Stimulated activated CD4-positive, alpha-beta T cell treated with anti-CD3 and anti-CD28 coated beads, Interleukin-12 subunit alpha, Interleukin-12 subunit beta, amount 100 ng/mL, for 4 hours (primary cell): ENCODE results near the gene CCDC81.

ENCODE experiments used
- DNase-seq: peaks from one replicate; pipeline ENCODE4 v3.0.0-alpha.2; 2020

CCDC81 gene

DNA sequence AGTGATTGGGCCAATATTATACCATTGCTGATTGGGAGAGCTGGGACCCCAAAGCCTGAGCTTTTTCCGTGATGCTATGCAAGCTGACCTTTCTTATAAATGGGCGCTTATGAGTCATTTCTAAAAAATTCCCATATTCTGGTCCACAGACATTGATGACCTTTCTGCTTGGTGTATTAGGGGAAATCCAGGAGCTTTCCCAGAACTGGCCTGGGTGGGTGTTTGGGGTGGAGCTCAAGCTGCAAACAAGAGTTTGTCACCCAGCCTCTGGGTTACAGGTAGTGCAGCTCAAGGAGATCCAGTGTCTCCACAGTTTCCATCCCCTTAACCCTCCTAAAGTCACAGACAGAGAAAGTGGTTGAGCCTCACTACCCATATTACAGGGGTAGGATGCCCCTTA, 67.7 kb downstream of the CCDC81 start:
- no peak for DNase-seq

DNA sequence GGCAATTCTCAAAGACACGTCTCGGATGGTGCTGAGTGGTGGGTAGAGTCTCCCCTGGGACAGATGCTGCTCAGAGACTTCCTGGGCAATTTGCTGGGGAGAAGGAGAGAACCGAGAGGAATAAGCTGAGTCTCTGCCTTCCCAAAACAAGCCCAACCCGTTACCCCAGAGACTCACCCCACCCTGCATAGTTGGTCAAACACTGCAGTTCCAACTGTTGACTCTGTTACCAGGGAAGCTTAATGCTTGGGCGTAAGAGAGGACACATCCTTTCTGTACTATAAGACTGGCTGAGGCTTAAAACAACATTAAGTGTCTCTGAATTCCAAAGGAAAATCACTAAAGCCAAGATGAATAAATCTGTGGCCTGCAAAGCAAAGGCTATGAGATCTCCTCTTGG, 68.1 kb downstream of the CCDC81 start:
- DNase-seq, result no peak

DNA sequence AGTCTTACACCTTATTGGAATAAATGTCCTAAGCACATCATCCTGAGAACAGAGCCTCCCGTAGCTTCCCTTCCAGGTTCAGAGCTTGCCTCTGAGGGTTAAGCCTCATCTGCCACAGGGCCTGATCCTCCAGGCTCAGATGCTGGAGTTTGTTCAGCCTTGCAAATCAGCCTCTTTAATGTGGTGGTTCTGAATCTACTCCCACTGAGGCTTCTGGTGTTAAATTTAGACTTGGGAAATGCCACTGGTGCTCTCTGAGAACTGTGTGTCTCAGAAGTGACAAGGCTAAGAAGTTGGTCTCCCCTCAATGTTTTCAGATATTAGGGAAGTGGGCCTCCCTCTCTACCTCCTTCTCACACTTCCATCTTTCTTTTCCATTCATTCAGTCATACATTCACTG, 68.7 kb downstream of the CCDC81 start:
- DNase-seq, result no peak

DNA sequence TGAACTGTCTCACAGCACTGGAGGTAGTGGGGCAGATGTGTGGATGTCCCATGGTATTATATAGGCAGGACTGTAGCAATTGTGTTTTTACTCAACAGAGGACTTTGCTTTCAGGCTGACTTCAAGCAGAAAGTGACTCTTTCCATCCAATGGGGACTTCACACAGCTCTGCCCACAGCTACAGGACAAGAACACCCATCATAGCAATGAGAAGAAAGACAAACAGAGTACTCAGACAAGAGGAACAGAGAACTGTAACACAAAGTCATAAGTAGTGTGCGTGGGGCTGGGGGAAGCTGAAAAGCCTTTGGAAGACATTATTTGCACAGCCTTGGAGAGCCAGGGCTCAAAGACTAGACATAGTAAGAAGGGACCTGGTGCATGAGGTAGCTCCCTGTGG, 70.3 kb downstream of the CCDC81 start:
- DNase-seq, result no peak

DNA sequence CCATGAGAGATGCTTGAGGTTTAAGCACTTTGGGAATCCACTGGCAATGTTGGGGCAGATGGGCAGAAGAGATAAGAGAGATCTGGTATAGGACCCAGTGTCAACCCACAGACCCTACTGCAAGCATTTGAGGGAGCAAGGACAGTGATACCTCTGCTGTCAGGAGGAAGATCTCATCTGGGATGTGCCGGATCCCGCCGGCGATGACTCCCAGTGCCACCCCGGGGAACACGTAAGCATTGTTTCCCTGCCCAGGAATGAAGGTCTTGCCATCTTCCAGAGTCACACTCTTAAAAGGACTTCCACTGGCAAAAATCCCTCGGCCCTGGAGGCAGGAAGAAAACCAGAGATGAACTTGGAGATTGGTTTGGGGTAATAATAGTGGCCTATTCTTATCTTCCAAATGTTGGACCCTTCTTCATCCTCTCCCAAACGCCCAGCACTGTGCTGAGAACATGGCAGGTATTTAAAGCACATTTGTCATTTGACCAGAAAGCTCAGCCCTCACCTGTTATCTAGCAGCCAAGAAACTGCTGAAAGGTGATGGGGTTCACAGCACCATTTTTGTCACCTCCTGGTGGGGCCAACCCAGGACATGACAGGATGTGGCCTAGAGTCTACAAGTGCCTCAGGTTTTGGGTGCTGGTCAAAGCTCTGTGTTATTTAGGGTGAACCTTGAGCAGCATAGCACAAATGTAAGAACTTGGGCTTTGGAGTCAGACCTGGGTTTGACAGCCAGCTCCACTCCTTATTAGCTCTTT, 71.7 kb downstream of the CCDC81 start:
- no peak for DNase-seq

DNA sequence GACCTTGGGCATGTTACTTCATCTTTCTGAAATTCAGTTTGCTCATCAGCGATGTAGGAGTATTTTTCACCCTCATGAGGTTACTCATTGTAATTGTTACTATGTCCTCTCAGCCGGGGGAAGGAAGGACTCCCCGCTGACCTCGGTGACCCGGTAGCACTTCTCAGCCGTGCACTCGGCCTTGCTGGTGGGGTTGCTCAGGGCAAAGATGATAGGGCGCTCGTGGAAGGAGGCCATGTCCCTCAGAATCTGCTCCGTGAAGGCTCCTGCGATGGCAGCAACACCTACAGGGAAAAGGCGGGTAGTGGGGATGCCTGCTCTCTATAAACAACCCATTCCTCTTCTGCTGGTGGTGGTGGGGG, 72.2 kb downstream of the CCDC81 start:
- DNase-seq, result no peak

DNA sequence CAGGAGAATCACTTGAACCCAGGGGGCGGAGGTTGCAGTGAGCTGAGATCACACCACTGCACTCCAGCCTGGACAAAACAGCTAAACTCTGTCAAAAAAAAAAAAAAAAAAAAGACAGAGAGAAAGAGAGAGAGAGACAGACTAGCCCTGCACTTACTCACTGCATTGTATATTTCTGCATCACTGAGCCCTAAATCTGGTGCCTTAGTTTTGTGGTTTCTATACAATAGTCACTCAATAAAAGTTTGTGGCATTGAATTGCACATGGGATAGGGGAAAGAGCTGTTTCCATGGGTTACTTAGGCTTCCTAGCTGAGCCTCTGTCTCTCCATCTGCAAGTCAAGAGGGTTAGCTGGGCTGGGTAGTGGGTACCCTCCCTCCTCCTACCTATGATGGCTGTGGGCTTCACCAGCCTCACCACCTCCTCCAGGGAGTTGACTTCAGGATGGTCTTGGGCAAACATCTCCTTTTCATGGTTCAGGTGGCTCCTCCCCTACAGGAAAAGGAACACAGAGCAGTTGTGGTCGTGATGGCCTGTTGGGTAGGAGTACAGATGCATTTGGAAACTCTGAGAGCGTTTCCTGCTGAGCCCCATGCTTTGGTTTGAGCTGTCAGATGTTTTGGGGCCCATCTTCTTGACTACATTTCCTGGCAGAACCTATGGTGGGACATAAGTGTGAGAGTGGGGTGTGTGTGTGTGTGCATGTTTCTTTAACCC, 73.2 kb downstream of the CCDC81 start:
- no peak for DNase-seq

DNA sequence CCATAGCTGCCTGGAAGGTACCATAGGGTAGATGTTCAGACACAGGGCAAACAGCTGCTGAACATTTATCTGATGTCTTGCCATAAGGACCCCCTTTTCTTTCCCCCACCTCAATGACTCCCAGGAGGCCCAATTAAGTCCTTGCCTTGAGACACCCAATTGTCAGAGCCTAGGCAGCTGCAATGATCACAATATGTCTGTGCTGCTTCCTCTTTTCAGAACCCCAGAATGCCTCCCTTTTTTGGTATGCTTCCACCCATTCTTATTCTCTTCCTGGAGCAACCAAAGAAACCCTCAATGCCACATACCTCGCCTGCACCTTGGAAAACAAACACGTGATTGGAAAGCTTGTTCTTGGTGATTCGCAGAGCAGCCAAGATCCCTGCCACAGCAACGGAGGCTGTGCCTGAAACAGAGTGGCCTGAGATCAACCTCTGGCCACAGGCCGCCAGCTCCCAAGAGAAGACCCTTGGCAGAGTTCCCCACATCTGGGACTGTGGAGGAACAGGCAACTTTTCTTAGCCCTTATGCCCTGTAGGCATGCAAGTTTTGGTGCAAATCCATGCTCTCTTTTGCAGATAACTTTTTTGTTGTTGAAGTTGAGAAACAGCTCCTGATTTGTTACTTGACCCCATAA, 75.4 kb downstream of the CCDC81 start:
- DNase-seq, result no peak

DNA sequence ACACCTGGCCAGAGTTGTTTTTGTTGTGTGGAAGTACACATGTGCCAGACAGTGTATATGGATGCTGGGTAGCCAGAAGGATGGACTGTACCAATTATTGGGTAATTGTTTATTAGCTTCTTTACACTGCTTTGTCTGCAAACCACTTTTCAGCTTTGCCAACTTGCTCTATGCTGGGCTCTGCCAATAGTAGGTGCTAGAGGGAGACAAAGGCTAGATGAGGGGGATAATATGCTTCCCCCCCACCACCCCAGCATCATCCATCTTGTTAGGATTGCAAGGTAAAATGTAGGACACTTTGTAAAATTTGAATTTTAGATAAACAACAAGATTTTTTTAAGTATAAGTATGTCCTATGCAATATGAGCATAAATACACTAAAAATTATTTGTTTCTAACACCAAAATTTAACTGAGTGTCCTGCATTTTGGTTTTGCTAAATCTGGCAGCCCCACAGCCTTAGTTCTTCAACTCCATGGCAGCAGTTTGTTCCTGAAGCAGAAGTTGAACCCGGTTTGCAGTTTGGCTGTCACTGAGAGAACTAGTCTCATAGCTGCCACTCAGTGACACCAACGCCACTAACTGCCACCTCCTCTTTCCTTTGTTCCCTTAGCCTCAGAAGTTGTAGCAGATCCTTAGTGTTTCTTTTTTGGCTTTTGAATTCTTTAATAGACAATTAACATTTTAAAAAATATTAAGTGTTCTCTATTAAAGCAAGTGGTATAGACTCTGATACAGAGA, 78.8 kb downstream of the CCDC81 start:
- no peak for DNase-seq

DNA sequence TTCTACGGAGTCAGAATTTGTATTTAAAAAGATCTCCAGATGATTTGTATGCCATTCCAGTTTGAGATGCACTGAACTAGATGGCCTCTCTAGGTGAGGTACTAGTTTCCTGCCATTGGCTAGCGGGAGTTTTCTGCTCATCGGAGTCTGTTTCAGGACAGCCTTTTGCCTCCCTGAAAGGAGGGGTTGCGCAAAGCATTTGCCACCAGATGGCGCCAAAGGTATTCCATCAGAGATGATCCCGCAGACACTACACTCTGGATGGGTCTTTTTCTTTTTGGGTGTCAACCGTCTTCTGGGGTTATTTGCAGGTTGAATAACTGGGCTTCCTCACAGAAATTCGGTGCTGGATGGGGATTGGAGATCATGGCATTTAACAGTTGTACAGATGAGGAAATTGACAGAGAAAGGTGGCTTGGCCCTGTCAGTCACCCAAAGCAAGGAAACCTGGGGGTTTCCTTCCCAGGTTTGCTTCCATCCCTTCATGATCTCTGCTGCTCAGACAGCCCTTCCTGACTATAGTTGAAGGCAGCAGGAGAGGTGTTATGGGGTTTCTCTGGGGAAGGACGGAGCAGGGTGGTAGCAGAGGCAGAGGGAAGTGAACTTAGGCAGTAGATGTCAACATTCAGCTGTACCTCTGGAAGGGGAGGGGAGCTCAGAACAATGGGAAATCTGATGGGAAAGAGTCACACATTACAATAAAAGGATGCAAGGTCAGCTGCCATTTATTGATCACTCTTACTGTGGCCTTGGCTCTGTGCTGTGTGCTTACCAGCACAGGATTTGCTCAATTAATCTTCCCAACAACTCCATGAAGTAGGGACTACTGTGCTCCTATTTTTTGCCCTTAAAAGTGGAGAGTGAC, 81.6 kb downstream of the CCDC81 start:
- peak; percentile 80 for DNase-seq

DNA sequence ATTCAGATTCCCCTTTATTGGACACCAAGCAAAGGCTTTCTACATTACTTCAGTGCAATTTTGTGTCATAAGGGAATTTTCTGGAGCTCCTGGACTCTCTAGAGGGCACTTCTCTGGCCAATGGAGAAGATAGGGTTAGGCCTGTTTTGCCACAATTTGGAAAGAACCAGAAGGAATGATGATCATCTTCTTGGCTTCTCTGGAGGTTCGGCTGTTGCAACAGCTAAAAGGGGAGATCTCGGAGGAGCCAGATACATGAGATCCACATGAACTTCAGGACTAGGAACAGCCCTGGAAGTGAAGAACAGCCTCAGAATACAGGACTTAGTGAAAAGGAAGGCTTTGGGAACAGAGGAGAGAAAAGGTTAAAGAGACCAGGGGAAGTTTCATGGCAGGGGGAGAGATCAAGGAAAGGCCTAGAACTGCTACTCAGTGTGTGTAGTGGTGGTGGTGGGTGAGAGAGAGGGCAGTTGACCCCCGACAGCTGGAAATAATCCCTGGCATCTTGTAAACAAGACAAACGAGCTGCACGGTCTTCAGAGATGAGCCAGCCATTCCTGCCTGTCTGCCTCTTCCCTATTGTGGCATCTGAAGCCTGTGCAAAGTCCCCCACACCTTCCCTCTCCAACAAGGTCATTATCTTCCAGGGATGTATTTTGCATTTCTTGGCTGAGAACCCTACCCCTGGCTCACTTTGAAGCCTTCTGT, 83.8 kb downstream of the CCDC81 start:
- no peak for DNase-seq

DNA sequence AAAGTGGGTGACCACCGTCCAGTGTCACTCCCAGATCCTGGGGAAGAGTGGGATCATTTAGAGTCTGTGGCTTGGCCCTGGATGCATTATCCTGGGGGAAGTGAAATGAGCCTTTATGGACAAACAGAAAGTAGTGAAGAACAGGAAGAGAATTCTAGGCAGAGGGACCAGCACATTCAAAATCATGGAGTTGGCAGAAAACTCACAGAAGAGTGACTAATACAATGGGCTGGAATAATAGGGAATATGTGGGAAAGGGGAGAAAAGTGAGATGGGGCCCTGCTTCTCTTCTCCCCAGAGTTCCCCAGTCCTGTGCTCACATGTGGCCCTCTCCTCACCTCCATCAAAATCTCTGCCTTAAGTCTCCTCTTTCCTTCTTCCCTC, 84.3 kb downstream of the CCDC81 start:
- DNase-seq, result no peak

DNA sequence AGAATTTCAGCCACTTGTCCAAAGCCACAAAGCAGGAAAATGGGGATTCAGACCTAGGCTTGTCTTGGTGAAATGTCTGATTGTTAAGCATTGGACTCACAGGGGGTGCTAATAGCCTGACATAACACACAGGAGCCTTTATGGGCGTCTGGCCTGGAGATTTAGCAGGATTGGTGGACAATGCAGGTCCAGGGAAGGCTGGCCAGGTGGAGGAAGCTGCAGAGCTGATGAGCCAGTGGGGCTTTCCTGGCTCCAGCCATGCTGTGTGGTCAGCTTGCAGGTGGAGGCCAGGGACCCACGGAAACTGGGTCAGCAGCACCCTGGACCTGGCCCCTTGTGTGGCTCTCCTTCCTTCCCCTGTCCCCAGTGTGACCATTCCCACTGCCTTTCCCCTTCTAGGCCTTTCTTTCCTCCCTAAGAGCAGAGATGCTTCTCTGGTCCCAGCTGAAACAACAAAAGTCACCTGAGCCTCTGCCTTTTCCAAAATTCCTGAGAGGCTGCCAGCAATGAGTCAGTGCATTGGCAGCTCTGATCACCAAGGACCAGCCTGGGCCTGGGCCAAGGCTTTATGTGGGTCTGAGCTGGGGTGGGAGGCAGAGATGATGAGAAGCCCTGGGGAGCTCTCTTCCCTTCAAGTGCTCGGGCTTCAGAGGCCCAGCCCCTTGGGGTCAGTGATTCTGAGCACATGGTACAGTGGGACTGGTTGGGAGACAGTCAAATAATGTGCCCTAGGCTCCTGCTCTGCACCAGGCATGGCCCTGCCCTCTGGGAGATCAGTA, 85.2 kb downstream of the CCDC81 start:
- no peak for DNase-seq

DNA sequence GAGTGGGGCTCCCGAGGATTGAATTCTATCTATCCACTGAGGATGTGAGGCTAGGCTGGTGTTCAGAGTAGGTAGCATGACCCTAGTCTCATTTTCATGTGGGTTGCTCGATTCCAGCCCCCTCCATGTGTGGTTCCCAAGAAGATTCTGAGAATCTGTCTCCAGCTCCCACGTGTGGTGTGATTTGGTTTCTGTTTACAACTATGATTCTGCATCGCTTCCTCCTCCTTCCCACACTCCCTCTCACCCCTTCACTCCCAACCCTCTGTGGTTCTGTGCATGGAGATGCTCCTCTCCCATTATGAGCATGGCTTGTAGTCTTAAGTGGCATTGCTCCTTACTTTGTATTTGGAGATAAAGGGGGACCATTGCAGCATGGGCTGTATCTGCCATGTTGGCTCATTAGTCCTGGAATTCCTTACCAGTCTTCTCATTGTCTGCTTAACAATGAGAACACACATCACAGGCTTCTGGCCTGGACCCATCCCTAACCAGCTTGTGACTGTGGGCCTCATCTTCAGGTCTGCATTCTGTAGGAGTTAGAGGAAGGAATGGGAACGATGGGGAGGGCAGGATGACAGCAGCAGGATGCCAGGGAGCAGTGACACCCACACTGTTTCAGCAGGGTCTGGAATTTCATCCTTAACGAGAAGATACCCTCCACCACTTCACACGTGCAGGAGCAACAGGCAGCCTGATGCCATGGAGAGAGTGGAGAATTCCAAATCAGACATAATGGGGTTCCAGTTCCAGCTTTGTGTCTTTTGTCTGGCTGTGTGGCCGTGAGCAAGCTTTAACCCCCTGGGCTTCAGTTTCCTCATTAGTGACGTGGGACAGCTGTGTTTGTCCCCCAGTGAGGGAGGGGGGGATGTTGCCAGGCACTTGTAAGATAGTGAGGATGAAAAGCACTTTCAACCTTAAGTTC, 86.0 kb downstream of the CCDC81 start:
- DNase-seq, result no peak

DNA sequence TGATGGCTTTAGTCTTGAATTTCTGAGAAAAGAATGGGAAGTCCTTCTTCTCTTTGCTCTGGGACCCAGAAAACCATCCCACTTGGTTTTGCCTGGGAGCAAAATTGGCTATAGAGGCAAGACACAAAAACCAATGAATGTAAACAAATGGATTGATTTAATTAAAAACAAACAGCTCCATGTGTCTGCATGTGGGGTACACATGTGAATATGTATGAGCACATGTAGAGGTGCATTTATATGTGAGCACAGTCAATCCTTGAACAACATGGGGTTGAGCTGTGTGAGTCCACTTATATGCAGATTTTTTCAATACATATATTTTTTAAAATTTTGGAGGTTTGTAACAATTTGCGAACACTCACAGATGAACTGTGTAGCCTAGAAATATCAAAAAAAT, 87.2 kb downstream of the CCDC81 start:
- no peak for DNase-seq

DNA sequence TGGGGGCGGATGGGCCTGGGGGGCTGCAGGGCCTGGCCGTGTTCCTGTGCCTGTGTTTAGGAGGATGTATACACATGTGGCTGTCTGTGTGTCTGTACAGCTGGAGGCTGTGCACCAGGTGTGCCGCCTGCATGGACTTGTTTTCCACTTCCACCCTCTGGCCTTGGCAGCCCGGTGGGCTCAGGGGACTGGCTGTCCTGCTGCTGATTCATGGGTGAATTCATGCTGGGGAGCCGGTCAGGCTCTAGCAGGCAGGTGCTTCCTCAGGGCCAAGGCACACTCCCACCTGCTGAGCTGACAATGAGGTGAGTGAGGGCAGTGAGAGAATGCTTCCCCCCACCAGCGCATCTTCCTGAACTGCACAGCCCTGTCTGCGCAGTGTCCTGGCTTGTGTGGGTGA, 88.4 kb downstream of the CCDC81 start:
- DNase-seq, result no peak

DNA sequence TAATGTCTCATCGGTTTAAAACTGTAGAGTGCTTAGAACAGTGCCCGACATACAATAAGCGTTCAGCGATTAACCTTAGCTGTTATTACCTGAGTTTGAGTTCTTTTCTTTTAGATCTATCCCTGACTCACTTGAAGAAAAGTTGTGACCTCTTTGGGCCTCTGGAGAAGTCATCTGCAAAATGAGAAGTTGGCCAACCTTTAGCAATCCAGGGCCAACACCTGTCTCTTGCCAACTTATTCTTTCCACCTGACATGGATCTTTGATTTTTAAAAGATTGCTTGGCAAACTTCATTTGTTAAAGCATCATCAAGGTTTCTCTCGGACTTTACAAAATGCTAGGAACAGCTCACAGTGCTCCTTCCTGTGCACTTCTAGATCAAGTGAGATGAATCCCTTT, 89.3 kb downstream of the CCDC81 start:
- no peak for DNase-seq

DNA sequence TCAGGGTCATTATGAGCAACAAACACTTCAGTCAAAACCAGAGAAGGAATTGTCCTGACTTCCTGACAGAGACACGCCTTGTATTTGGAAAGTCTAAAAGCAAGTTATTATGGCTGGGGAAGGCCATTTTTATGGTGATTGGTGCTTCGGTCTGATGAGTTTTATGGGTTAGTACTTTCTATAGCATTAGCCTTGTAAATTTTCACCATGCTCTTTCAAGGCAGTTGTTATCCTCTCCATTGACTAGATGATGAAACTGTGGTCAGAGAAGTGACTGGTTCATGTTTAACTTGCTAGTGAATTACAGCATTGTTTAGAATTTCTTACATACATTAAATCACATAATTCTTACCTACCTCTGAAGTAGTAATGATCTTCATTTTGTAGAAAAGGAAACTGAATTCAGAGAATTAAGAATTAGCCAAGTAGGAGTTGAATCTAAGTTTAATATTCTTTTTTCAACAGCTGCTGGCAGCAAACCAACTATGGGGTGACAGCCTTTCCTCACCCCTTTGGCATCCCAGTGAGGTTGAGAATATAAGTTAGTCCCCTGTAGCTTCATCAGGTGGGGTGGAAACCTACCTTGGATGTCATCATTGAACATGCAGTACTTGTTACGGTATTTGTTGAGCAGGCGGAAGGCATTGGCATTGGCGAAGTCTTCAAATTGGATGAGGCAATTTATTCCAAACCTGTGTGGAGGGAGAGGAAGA, 90.0 kb downstream of the CCDC81 start:
- no peak for DNase-seq

DNA sequence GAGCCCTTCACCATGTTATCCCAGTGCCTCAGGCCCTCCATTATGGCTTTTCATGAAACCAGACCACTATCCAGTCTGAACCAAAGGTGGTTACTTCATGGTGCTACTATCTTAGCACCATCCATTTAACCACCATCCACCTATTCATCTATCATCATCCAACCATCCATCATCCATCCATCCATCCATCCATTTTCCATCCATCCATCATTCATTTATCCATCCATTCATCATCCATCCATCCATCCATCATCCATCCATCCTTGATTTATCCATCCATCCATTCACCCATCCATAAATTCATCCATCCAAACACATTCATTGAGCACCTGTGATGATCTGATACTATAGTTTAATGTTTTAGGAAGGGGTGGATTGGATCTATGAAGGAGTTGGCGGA, 93.5 kb downstream of the CCDC81 start:
- DNase-seq, result no peak
